SKM-1 (cell line): ENCODE measurements around the gene STAC2.
A peak's percentile ranks its signal among the peaks of the same experiment; 100 is the strongest.

Experiments used
- DNase-seq: peaks from one replicate; lab custom pipeline; 2025; ENCODE audit not compliant: unreplicated experiment; lab: John Stamatoyannopoulos, UW

STAC2 gene

GRCh38 chr17:39209317-39210092 lies 16.2 kb downstream of the STAC2 start:
- DNase-seq: no peak

GRCh38 chr17:39208893-39209292 lies 16.9 kb downstream of the STAC2 start:
- no peak for DNase-seq

- no peak for DNase-seq
Observed at GRCh38 chr17:39208136-39208535, 17.6 kb downstream of the STAC2 start.

- DNase-seq: no peak
Observed at GRCh38 chr17:39205112-39205526, 20.6 kb downstream of the STAC2 start.

- DNase-seq: no peak
Observed at GRCh38 chr17:39204245-39204644, 21.5 kb downstream of the STAC2 start.

GRCh38 chr17:39200957-39201510 lies 24.7 kb downstream of the STAC2 start:
- DNase-seq: no peak

GRCh38 chr17:39200070-39200879 lies 25.5 kb downstream of the STAC2 start, which contains the start of gene RPL19:
TSS of gene RPL19 (plus strand) at chr17:39200283. CDS start at chr17:39200345, 62 bp downstream.
- peak; percentile 83 for DNase-seq

- DNase-seq: peak; percentile 89
Observed at GRCh38 chr17:39199820-39200069, 26.0 kb downstream of the STAC2 start.

- DNase-seq: no peak
Observed at GRCh38 chr17:39198186-39198566, 27.6 kb downstream of the STAC2 start.

GRCh38 chr17:39197380-39198185 lies 28.2 kb downstream of the STAC2 start, which contains the start of gene CACNB1:
TSS of gene CACNB1 (minus strand) at chr17:39197669. CDS start at chr17:39197495, 174 bp downstream.
- DNase-seq: no peak

- DNase-seq: no peak
Observed at GRCh38 chr17:39196808-39197291, 28.9 kb downstream of the STAC2 start.

GRCh38 chr17:39196241-39196807 lies 29.4 kb downstream of the STAC2 start:
- no peak for DNase-seq

GRCh38 chr17:39195568-39196160 lies 30.1 kb downstream of the STAC2 start:
- no peak for DNase-seq

GRCh38 chr17:39194985-39195524 lies 30.7 kb downstream of the STAC2 start:
- DNase-seq: no peak

GRCh38 chr17:39194089-39194984 lies 31.4 kb downstream of the STAC2 start:
- DNase-seq: no peak

- DNase-seq: no peak
Observed at GRCh38 chr17:39193346-39193745, 32.4 kb downstream of the STAC2 start.

- no peak for DNase-seq
Observed at GRCh38 chr17:39192901-39193300, 32.8 kb downstream of the STAC2 start.

GRCh38 chr17:39191750-39192510 lies 33.8 kb downstream of the STAC2 start:
- no peak for DNase-seq
